Globus pallidus (tissue), 1 donor: ENCODE measurements around the gene DOP1A.
"Not testable (repeated sequence)": the region's sequence is repeated elsewhere in the genome, so short reads cannot be mapped to it uniquely, and the experiment has no call there.

Experiments used
- DNase-seq: peaks from one replicate; pipeline ENCODE4 v3.0.0-alpha.2; 2015; ENCODE audit warnings: low spot score

Gene DOP1A

GRCh38 chr6:83151114-83151513, 83.6 kb downstream of the DOP1A start:
- DNase-seq = no peak

- DNase-seq = no peak
Measured at GRCh38 chr6:83152913-83153312, 85.4 kb downstream of the DOP1A start.

GRCh38 chr6:83153883-83154521, 86.5 kb downstream of the DOP1A start:
- DNase-seq = no peak

- DNase-seq = no peak
Measured at GRCh38 chr6:83155794-83156193, 88.3 kb downstream of the DOP1A start.

GRCh38 chr6:83160167-83160566, 92.7 kb downstream of the DOP1A start:
- no peak for DNase-seq

GRCh38 chr6:83167726-83168278, 100.3 kb downstream of the DOP1A start:
- DNase-seq = no peak

- DNase-seq = no peak
Measured at GRCh38 chr6:83168556-83168955, 101.1 kb downstream of the DOP1A start.

- DNase-seq = no peak
Measured at GRCh38 chr6:83169106-83169505, 101.6 kb downstream of the DOP1A start.

- peak; percentile 24 for DNase-seq
Measured at GRCh38 chr6:83169511-83169910, 102.0 kb downstream of the DOP1A start.

GRCh38 chr6:83176246-83176645, 108.8 kb downstream of the DOP1A start:
- DNase-seq = no peak

GRCh38 chr6:83180426-83180950, 113.0 kb downstream of the DOP1A start:
- DNase-seq = no peak

GRCh38 chr6:83182114-83182513, 114.6 kb downstream of the DOP1A start:
- peak; percentile 24 for DNase-seq

GRCh38 chr6:83183082-83183828, 115.8 kb downstream of the DOP1A start:
- no peak for DNase-seq

- no peak for DNase-seq
Measured at GRCh38 chr6:83185096-83185495, 117.6 kb downstream of the DOP1A start.

GRCh38 chr6:83188501-83188900, 121.0 kb downstream of the DOP1A start:
- DNase-seq = no peak

- DNase-seq = no peak
Measured at GRCh38 chr6:83190626-83191025, 123.2 kb downstream of the DOP1A start.

GRCh38 chr6:83191974-83192373, 124.5 kb downstream of the DOP1A start:
- DNase-seq = not testable (repeated sequence)

- DNase-seq = no peak
Measured at GRCh38 chr6:83192456-83192855, 125.0 kb downstream of the DOP1A start.

- DNase-seq = peak; percentile 91
Measured at GRCh38 chr6:83192871-83193746, 125.6 kb downstream of the DOP1A start, which contains the start of the genes PGM3 and RWDD2A. Gene PGM3 (minus strand): TSS chr6:83193265. CDS start chr6:83191012, 2,253 bp downstream. Gene RWDD2A (plus strand): TSS chr6:83193357. CDS start chr6:83194452, 1,095 bp downstream.

GRCh38 chr6:83193747-83194566, 126.5 kb downstream of the DOP1A start:
- peak; percentile 26 for DNase-seq
